IMR-90 (cell line): ENCODE results near the gene TMEM9. TPM values are rescaled to one million over a fixed set of nuclear protein-coding genes. Genes with fewer than 3 reads are reported as not detected.

Experiments used
- ATAC-seq: fragments of 200-7000 bp; cut with Tn5 transposase; 2 replicates; pipeline ENCODE4 v1.9.1; 2020; ENCODE audit warnings: low read depth, mild to moderate bottlenecking, moderate library complexity
- BruUV-seq: library from RNA; stranded (reverse); fragments of 400-500 nt; replicated peaks from 2 replicates; lab custom pipeline; 2021; lab: Mats Ljungman, UMichigan
- CTCF ChIA-PET: fragments of 300-600 bp; formaldehyde crosslinking; extraction: SDS; loops from one replicate; lab custom pipeline; 2021; ENCODE audit warnings: antibody characterized with exemption; lab: Yijun Ruan, JAX
- POLR2A ChIA-PET: fragments of 300-600 bp; sonication (Branson Sonifier 250); formaldehyde crosslinking; loops from one replicate; lab custom pipeline; 2022; ENCODE audit warnings: antibody characterized with exemption; ENCODE audit not compliant: unreplicated experiment; lab: Charles Lee
- DNase-seq: peaks from one replicate; pipeline ENCODE4 v3.0.0; 2013
- H2AFZ ChIP-seq: replicated peaks from 2 replicates; pipeline ENCODE3; 2013; ENCODE audit warnings: low read length, mild to moderate bottlenecking; ENCODE audit not compliant: poor library complexity
- H2AK5ac ChIP-seq: 2 replicates; pipeline ENCODE4 v1.6.1; 2013; ENCODE audit warnings: low read depth, low read length, inconsistent platforms
- H2AK9ac ChIP-seq: replicated peaks from 2 replicates; pipeline ENCODE3; 2013; ENCODE audit warnings: mild to moderate bottlenecking, low read depth, low read length, moderate library complexity; ENCODE audit not compliant: poor library complexity
- H2BK120ac ChIP-seq: 2 replicates; pipeline ENCODE4 v1.6.1; 2013; ENCODE audit warnings: low read depth, low read length, inconsistent platforms
- H2BK15ac ChIP-seq: 3 replicates; pipeline ENCODE4 v1.6.1; 2013; ENCODE audit warnings: low read depth, low read length, inconsistent platforms
- H2BK20ac ChIP-seq: 2 replicates; pipeline ENCODE4 v1.6.1; 2013; ENCODE audit warnings: low read depth, mild to moderate bottlenecking, inconsistent platforms, low read length, moderate library complexity
- H2BK5ac ChIP-seq: 2 replicates; pipeline ENCODE4 v1.6.1; 2013; ENCODE audit warnings: mild to moderate bottlenecking, low read depth, low read length, inconsistent platforms; ENCODE audit not compliant: poor library complexity, severe bottlenecking
- H3K14ac ChIP-seq: replicated peaks from 2 replicates; pipeline ENCODE4 v1.6.1; 2013; ENCODE audit warnings: low read depth, low read length, inconsistent platforms
- H3K18ac ChIP-seq: 2 replicates; pipeline ENCODE4 v1.6.1; 2013; ENCODE audit warnings: low read depth, low read length, control low read depth
- H3K23ac ChIP-seq: 2 replicates; pipeline ENCODE4 v1.6.1; 2013; ENCODE audit warnings: low read depth, low read length, inconsistent platforms
- H3K27ac ChIP-seq: 2 replicates; pipeline ENCODE4 v1.5.1; 2013; ENCODE audit warnings: mild to moderate bottlenecking, control low read depth, low read length; ENCODE audit not compliant: insufficient read depth
- H3K27me3 ChIP-seq: 2 replicates; pipeline ENCODE4 v1.6.1; 2013; ENCODE audit warnings: low read length; ENCODE audit not compliant: control insufficient read depth, insufficient read depth
- H3K36me3 ChIP-seq: 2 replicates; pipeline ENCODE4 v1.6.1; 2013; ENCODE audit warnings: low read length, mixed read lengths; ENCODE audit not compliant: control insufficient read depth, insufficient read depth
- H3K4ac ChIP-seq: 2 replicates; pipeline ENCODE4 v1.6.1; 2013; ENCODE audit warnings: low read depth, low read length, inconsistent platforms
- H3K4me1 ChIP-seq: 2 replicates; pipeline ENCODE4 v1.6.1; 2013; ENCODE audit warnings: low read length, mixed read lengths; ENCODE audit not compliant: control insufficient read depth, insufficient read depth
- H3K4me2 ChIP-seq: 2 replicates; pipeline ENCODE4 v1.6.1; 2013; ENCODE audit warnings: low read depth, mild to moderate bottlenecking, control low read depth, low read length, moderate library complexity
- H3K4me3 ChIP-seq: 2 replicates; pipeline ENCODE4 v1.5.1; 2013; ENCODE audit warnings: low read depth, mild to moderate bottlenecking, control low read depth, low read length, moderate library complexity; ENCODE audit not compliant: insufficient read depth
- H3K56ac ChIP-seq: 2 replicates; pipeline ENCODE4 v1.6.1; 2013; ENCODE audit warnings: low read length, inconsistent platforms; ENCODE audit not compliant: insufficient read depth; ENCODE audit errors: extremely low read depth
- H3K79me1 ChIP-seq, 2 experiments: 2 replicates each; pipeline ENCODE4 v1.6.1; 2013; ENCODE audit warnings: low read length in 2 of 2, inconsistent platforms in 1 of 2, low read depth in 1 of 2
- H3K9ac ChIP-seq: 2 replicates; pipeline ENCODE4 v1.6.1; 2013; ENCODE audit warnings: low read depth, low read length, control low read depth
- H3K9me1 ChIP-seq: 2 replicates; pipeline ENCODE4 v1.6.1; 2013; ENCODE audit warnings: low read length, inconsistent platforms; ENCODE audit not compliant: insufficient read depth
- H3K9me3 ChIP-seq: 2 replicates; pipeline ENCODE4 v1.6.1; 2013; ENCODE audit warnings: low read length; ENCODE audit not compliant: control insufficient read depth, insufficient read depth
- H4K20me1 ChIP-seq: 2 replicates; pipeline ENCODE4 v1.6.1; 2013; ENCODE audit warnings: low read length, inconsistent platforms; ENCODE audit not compliant: insufficient read depth
- H4K5ac ChIP-seq: 2 replicates; pipeline ENCODE4 v1.6.1; 2013; ENCODE audit warnings: mild to moderate bottlenecking, low read depth, low read length, control low read depth
- H4K8ac ChIP-seq, 2 experiments: 2 replicates each; pipeline ENCODE4 v1.6.1; 2013; ENCODE audit warnings: low read depth in 2 of 2, low read length in 2 of 2, control low read depth in 1 of 2, inconsistent platforms in 1 of 2
- H4K91ac ChIP-seq: 2 replicates; pipeline ENCODE4 v1.6.1; 2013; ENCODE audit warnings: low read depth, low read length, inconsistent platforms; ENCODE audit not compliant: insufficient read depth
- BHLHE40 ChIP-seq: fragments of 150-350 bp; IDR thresholded peaks from 2 replicates; pipeline ENCODE4 v1.6.1; 2016; ENCODE audit warnings: mild to moderate bottlenecking, low read depth, low read length
- CEBPB ChIP-seq: IDR thresholded peaks from 2 replicates; pipeline ENCODE4 v1.6.1; 2012; ENCODE audit warnings: low read depth, low read length, improper control_type of control experiment
- CHD1 ChIP-seq: IDR thresholded peaks from 2 replicates; pipeline ENCODE4 v1.6.1; 2012; ENCODE audit warnings: low read depth, low read length, improper control_type of control experiment
- CTCF ChIP-seq: conservative IDR thresholded peaks from 2 replicates; pipeline ENCODE4 v1.5.1; 2012; ENCODE audit warnings: mild to moderate bottlenecking, low read depth, low read length, improper control_type of control experiment
- FOS ChIP-seq: fragments of 150-350 bp; IDR thresholded peaks from 2 replicates; pipeline ENCODE4 v1.6.1; 2016; ENCODE audit warnings: low read depth, low read length
- MAFK ChIP-seq: IDR thresholded peaks from 2 replicates; pipeline ENCODE4 v1.6.1; 2012; ENCODE audit warnings: low read depth, low read length, improper control_type of control experiment
- MAZ ChIP-seq: IDR thresholded peaks from 2 replicates; pipeline ENCODE4 v1.6.1; 2012; ENCODE audit warnings: low read depth, mild to moderate bottlenecking, low read length, improper control_type of control experiment, moderate library complexity, borderline replicate concordance
- MXI1 ChIP-seq: IDR thresholded peaks from 2 replicates; pipeline ENCODE4 v1.6.1; 2012; ENCODE audit warnings: low read depth, mild to moderate bottlenecking, low read length, moderate library complexity, borderline replicate concordance
- NFE2L2 ChIP-seq: fragments of 150-350 bp; IDR thresholded peaks from 2 replicates; pipeline ENCODE4 v1.6.1; 2016; ENCODE audit warnings: low read depth, mild to moderate bottlenecking, low read length
- POLR2A ChIP-seq: IDR thresholded peaks from 2 replicates; pipeline ENCODE4 v1.6.1; 2012; ENCODE audit warnings: mild to moderate bottlenecking, low read depth, low read length
- RAD21 ChIP-seq: IDR thresholded peaks from 2 replicates; pipeline ENCODE4 v1.6.1; 2012; ENCODE audit warnings: low read length, improper control_type of control experiment
- RCOR1 ChIP-seq: IDR thresholded peaks from 2 replicates; pipeline ENCODE4 v1.6.1; 2012; ENCODE audit warnings: mild to moderate bottlenecking, low read length, improper control_type of control experiment; ENCODE audit not compliant: insufficient replicate concordance
- RFX5 ChIP-seq: IDR thresholded peaks from 2 replicates; pipeline ENCODE4 v1.8.0; 2012; ENCODE audit warnings: low read depth, mild to moderate bottlenecking, low read length, moderate library complexity
- SMC3 ChIP-seq: fragments of 150-350 bp; IDR thresholded peaks from 2 replicates; pipeline ENCODE4 v1.6.1; 2016; ENCODE audit warnings: low read depth, mild to moderate bottlenecking, antibody characterized with exemption, low read length, moderate library complexity
- WGBS, 2 experiments: methylation state at CpG; one replicate each; pipeline versions ENCODE4 v1.1.5 to v1.1.7; 2013; ENCODE audit warnings: missing lambda C conversion rate in 2 of 2; ENCODE audit not compliant: insufficient read length in 1 of 2; ENCODE audit errors: extremely low coverage in 2 of 2; 5-methylcytosine and 5-hydroxymethylcytosine counted together
- dilution Hi-C: fragments of 300-500 bp; cut with HindIII; formaldehyde crosslinking; loops from one replicate; pipeline ENCODE4 v1.14.3; 2018; ENCODE audit warnings: low sequenced_read_pairs; ENCODE audit not compliant: unreplicated experiment
- in situ Hi-C: fragments of 300-500 bp; cut with MboI; formaldehyde crosslinking; loops from 3 replicates; pipeline ENCODE4 v1.14.3; 2019; ENCODE audit warnings: low sequenced_read_pairs, inconsistent platforms, mixed read lengths
- intact Hi-C: fragments of 100-400 bp; cut with micrococcal nuclease; formaldehyde crosslinking; loops from 2 replicates; pipeline ENCODE4 v1.10.0; 2022
- polyA plus RNA-seq, 3 experiments: library from polyadenylated mRNA; depleted of rRNA; stranded (reverse); fragments of >200 nt; gene quantifications; 2 replicates each; pipeline ENCODE4 v1.2.3, GENCODE V29; 2012; ENCODE audit warnings: low replicate concordance in 1 of 3
- total RNA-seq: library from RNA; depleted of rRNA; stranded (reverse); fragments of >200 nt; gene quantifications from 2 replicates; pipeline ENCODE4 v1.2.3, GENCODE V29; 2012
- TF ChIP-seq, protein P1 (sequence below): fragments of 150-350 bp; IDR thresholded peaks from 2 replicates; pipeline ENCODE4 v1.6.1; 2017; ENCODE audit warnings: mild to moderate bottlenecking, antibody characterized with exemption, low read length, low read depth

TMEM9 gene
- total and polyA plus RNA-seq, 2 of the 4 experiments (the other 2 are of a cell fraction): 76.7 to 107 TPM

DNA sequence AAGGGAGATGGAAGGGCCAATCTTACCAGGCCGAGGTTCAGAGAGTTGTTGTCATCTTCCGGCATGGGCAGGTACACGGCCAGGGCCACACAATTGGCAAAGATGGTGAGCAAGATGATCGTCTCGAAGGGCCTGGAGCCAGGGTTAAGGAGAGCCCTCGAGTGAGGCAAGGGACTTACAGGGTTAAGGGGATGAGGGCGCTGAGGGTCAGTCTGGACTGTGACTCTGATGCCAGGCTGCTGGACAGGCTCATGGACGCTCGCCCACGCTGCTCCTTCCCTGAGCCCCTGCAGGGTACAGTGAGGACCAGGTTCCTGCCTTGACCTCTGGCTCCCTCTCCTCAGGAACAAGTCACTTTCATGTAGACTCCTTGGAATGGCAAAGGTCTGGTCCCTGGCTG, 44.1 kb downstream of the TMEM9 start:
- BruUV-seq: no TSS peak
- H3K36me3 ChIP-seq: no peaks in the 10 kb centered on the region
- H3K18ac ChIP-seq: no peak overlapping the region
- H4K91ac ChIP-seq: no peak overlapping the region
- H3K4me3 ChIP-seq: no peak overlapping the region
- dilution Hi-C loops: no loop called here
- H3K79me1 ChIP-seq: no peaks in the 10 kb centered on the region
- no peaks in the 10 kb centered on the region for H3K9me3 ChIP-seq
- no peak overlapping the region for H2AFZ ChIP-seq
- H2BK5ac ChIP-seq: no peak overlapping the region
- H2BK120ac ChIP-seq: no peak overlapping the region
- no peak overlapping the region for H3K56ac ChIP-seq
- no peak overlapping the region for H3K23ac ChIP-seq
- TF ChIP-seq NFE2L2 (no peak), BHLHE40 (no peak), POLR2A (no peak), RFX5 (no peak), CHD1 (no peak), CEBPB (no peak), SMC3 (no peak), RCOR1 (no peak), RAD21 (no peak), CTCF (no peak), MXI1 (no peak), FOS (no peak), MAFK (no peak), MAZ (no peak)
- TF ChIP-seq, protein P1, sequence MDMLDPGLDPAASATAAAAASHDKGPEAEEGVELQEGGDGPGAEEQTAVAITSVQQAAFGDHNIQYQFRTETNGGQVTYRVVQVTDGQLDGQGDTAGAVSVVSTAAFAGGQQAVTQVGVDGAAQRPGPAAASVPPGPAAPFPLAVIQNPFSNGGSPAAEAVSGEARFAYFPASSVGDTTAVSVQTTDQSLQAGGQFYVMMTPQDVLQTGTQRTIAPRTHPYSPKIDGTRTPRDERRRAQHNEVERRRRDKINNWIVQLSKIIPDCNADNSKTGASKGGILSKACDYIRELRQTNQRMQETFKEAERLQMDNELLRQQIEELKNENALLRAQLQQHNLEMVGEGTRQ: no peak
- no peak overlapping the region for H2BK20ac ChIP-seq
- no peak overlapping the region for H3K4ac ChIP-seq
- no peaks in the 10 kb centered on the region for H4K20me1 ChIP-seq
- DNase-seq: no peak
- peaks cover 56% of the 10 kb centered on the region for H3K27me3 ChIP-seq
- H2BK15ac ChIP-seq: no peak overlapping the region
- POLR2A ChIA-PET: no interaction called here
- no peak overlapping the region for H4K8ac ChIP-seq
- H3K27ac ChIP-seq: no peak overlapping the region
- no peak for ATAC-seq
- H2AK9ac ChIP-seq: no peak overlapping the region
- in situ Hi-C loops: no loop called here
- H3K14ac ChIP-seq: no peak overlapping the region
- CTCF ChIA-PET: no interaction called here
- H3K9me1 ChIP-seq: no peaks in the 10 kb centered on the region
- no peak overlapping the region for H3K4me2 ChIP-seq
- no peak overlapping the region for H4K5ac ChIP-seq
- WGBS, 2 experiments: 71% methylated on average over 7 of the region's 10 CpGs; no CpG with 5 or more reads in 1 of the 2 experiments
- H3K4me1 ChIP-seq: peaks cover 2% of the 10 kb centered on the region; the same call in 1 of the 2 replicates
- intact Hi-C loops: no loop called here
- H2AK5ac ChIP-seq: no peak overlapping the region
- H3K9ac ChIP-seq: no peak overlapping the region
